Fibroblast of lung (primary cell): Measurements from ENCODE around the gene KIF1A.

ENCODE experiments used
- CTCF ChIP-seq, 2 donors: IDR thresholded peaks in 1 of 2; conservative IDR thresholded peaks in 1 of 2; 1 replicate in 1 of 2; 2 replicates in 1 of 2; pipeline ENCODE4 v1.5.1; 2011 to 2012; ENCODE audit warnings: low read length in 2 of 2, control low read depth in 1 of 2, inconsistent platforms in 1 of 2, low read depth in 1 of 2, mild to moderate bottlenecking in 1 of 2
- EZH2 ChIP-seq: IDR thresholded peaks from 2 replicates; pipeline ENCODE4 v1.5.1; 2012; ENCODE audit warnings: low read length, control low read depth, mild to moderate bottlenecking; ENCODE audit errors: missing control alignments

GRCh38 chr2:240765007-240765406 is 55.0 kb downstream of the KIF1A start:
- TF ChIP-seq CTCF (conservative IDR thresholded peaks at IDR 0.05 in 1 of 2, IDR thresholded peaks at IDR 0.05 in 1 of 2; ENCODE audit: low read depth in 1 of 2, low read length in 2 of 2) (no peak), EZH2 (no peak)
